GM03348 (cell line): ENCODE data around the gene MIX23.
A peak's percentile ranks its signal among the peaks of the same experiment; 100 is the strongest.

Experiments used
- DNase-seq: peaks from one replicate; pipeline ENCODE4 v3.0.0; 2012; ENCODE audit warnings: low spot score

MIX23 gene

GRCh38 chr3:122351612-122352011 is 31.4 kb downstream of the MIX23 start:
- DNase-seq, result no peak

DNA sequence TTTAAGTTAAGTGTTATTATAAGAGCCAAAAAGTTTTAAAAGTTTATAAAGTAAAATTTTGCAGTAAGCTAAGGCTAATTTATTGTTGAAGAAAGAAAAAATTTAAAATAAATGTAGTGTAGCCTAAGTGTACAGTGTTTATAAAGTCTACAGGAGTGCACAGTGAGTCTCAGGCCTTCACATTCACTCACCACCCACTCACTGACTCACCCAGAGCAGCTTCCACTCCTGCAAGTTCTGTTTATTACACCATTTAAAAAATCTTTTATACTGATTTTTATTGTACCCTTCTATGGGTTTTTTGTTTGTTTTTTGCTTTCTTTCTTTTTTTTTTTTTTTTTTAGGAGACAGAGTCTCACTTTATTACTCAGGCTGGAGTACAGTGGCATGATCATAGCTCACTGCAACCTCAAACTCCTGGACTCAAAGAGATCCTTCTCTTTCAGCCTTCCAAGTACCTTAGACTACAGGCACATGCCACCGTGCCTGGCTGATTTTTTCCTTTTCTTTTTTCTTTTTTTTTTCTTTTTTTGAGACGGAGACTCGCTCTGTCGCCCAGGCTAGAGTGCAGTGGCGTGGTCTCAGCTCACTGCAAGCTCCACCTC is 32.1 kb downstream of the MIX23 start:
- DNase-seq, result peak; percentile 45

DNA sequence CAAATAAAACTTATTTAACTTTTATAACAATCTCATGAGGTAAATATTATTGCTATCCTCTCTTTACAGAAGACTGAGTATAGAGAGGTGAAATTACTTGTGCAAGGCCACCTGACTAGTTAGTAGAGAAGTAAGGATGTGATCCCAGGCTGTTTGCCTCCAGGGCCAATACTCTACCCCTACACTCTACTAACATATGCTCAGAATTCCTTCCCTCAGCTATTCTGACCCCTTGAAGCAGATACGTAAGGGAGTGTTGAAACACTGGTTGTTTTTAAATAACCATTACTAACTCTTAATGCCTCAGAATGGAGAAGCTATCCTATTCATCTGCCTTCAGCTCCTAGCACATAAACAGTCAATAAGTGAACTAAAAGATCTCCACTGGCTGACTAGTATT is 33.9 kb downstream of the MIX23 start:
- no peak for DNase-seq

GRCh38 chr3:122343654-122344053 is 39.4 kb downstream of the MIX23 start:
- no peak for DNase-seq

DNA sequence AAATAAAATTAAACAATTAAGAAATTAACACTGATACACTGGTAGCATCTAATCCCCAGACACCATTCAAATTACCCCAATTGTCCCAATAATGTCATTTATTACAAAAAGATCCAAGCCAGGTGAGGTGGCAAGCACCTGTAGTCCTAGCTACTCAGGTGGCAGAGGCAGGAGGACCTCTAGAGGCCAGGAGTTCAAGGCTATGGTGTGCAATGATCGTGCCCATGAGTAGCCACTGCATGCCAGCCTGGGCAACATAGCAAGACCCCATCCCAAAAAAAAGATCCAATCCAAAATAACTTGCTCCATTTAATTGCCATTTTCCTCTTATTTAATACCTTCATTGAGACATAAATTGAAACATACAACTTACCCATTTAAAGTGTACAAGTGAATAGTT is 40.2 kb downstream of the MIX23 start:
- DNase-seq, result no peak

DNA sequence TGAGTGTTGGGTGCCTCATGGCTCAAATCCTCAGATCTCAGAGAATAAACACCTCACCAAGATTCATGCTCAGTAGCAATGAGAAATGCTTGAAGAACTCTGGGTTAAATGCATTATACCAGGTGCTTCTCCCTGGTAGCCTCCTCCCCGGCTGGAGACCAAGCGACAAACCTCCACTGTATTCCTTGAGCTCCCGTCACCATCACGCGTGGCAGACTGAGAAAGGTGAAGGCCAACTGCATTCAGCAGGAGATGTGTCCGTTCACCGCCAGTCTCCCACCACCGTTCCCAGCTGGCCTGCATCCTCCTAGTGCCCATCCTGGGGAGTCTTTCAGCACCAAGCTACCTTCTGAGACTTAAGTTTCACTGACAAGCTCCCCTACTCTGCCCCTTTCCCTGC is 50.5 kb downstream of the MIX23 start:
- no peak for DNase-seq

DNA sequence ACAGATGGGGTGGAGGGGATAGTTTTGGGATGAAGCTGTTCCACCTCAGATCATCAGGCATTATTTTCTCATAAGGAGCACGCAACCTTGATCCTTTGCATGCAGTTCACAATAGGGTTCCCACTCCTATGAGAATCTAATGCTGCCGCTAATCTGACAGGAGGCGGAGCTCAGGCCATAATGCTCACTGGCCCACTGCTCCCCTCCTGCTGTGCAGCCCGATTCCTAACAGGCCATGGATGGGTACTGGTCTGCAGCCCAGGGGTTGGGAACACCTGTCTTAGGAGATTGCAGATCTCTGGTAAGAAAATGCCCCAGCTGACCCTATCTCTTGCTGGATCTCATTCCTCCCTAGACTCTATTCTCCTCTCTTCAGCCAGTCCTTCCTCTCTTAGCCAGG is 51.1 kb downstream of the MIX23 start:
- no peak for DNase-seq

GRCh38 chr3:122325769-122326168 is 57.3 kb downstream of the MIX23 start:
- DNase-seq, result no peak

GRCh38 chr3:122324871-122325323 is 58.1 kb downstream of the MIX23 start, which contains the start of gene CSTA:
Gene CSTA, plus strand, starts transcription at chr3:122325248. Its CDS starts 45 bp downstream, at chr3:122325293.
- peak; percentile 25 for DNase-seq

GRCh38 chr3:122322095-122323075 is 60.6 kb downstream of the MIX23 start:
- no peak for DNase-seq

DNA sequence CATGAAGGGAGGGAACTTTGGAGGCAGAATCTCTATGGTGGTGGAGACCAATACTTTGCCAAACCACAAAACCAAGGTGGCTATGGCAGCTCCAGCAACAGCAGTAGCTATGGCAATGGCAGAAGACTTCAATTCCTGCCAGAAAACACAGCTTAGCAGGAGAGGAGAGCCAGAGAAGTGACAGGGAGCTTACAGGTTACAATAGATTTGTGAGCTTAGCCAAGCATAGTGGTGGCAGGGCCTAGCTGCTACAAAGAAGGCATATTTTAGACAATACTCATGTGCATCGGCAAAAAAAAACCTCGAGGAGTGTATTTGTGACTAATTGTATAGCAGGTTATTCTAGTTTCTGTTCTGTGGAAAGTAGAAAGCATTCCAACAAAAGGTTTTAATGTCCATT is 64.4 kb downstream of the MIX23 start:
- no peak for DNase-seq

DNA sequence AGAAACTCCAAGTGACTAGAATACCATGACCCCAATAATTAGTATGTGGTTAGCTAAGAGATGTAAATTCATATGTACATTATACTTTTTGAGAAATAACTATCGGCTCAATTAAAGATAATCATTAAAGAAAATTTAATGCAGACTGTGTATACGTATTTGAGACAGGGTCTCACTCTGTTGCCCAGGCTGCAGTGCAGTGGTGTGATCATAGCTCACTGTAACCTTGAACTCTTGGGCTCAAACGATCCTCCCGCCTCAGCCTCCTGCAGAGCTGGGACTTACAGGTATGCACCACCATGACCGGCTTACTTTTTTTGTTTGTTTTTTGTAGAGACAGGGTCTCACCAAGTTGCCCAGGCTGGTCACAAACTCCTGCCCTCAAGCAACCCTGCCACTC is 66.7 kb downstream of the MIX23 start:
- no peak for DNase-seq

- DNase-seq, result no peak
These were observed 67.4 kb downstream of the MIX23 start for GRCh38 chr3:122315619-122316018.

- peak; percentile 19 for DNase-seq
These were observed 68.7 kb downstream of the MIX23 start for GRCh38 chr3:122314228-122314876.

DNA sequence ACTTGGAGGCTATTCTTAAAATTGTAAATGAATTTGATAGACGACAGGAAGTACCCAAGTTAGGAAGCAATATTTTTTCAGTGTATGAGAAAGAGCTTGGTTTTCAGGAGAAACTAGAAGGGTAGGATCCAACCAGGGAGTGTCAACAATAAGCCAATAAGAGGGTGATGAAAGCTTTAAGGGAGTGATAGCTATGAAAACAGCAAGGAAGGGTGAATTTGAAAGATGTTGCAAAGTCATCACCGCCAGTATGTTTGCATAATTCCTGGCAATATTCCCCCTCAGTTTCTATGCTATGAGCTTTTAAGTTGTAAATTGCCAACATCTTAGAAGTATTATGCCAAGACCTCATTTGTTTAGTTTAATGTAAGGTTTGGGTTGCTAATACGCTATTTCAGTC is 69.8 kb downstream of the MIX23 start:
- DNase-seq, result no peak

GRCh38 chr3:122312826-122313225 is 70.2 kb downstream of the MIX23 start:
- DNase-seq, result no peak

GRCh38 chr3:122310361-122310760 is 72.7 kb downstream of the MIX23 start:
- no peak for DNase-seq
